H9 (cell line): ENCODE results near the gene HSF2. TPM values are rescaled to one million over a fixed set of nuclear protein-coding genes. Genes with fewer than 3 reads are reported as not detected.

Experiments
- DNase-seq: peaks from one replicate; pipeline ENCODE4 v3.0.0-alpha.2; 2017
- H2AFZ ChIP-seq: one replicate; pipeline ENCODE4 v1.6.1; 2013; ENCODE audit warnings: mild to moderate bottlenecking, low read length, control low read depth, moderate library complexity
- H2AK5ac ChIP-seq: 2 replicates; pipeline ENCODE4 v1.6.1; 2013; ENCODE audit warnings: low read length, control low read depth, mixed read lengths; ENCODE audit not compliant: insufficient read length
- H2BK120ac ChIP-seq: one replicate; pipeline ENCODE4 v1.6.1; 2013; ENCODE audit warnings: low read depth, mild to moderate bottlenecking, low read length, control low read depth, inconsistent platforms; ENCODE audit not compliant: poor library complexity, severe bottlenecking
- H2BK12ac ChIP-seq: 2 replicates; pipeline ENCODE4 v1.6.1; 2013; ENCODE audit warnings: low read length, control low read depth, mixed read lengths, low read depth; ENCODE audit not compliant: insufficient read length
- H2BK15ac ChIP-seq: 2 replicates; pipeline ENCODE4 v1.6.1; 2013; ENCODE audit warnings: low read depth, low read length, control low read depth
- H2BK20ac ChIP-seq: one replicate; pipeline ENCODE4 v1.6.1; 2013; ENCODE audit warnings: low read depth, mild to moderate bottlenecking, low read length, control low read depth, inconsistent platforms; ENCODE audit not compliant: poor library complexity, severe bottlenecking
- H2BK5ac ChIP-seq: 2 replicates; pipeline ENCODE4 v1.6.1; 2013; ENCODE audit warnings: low read length, control low read depth, mixed read lengths; ENCODE audit not compliant: insufficient read length
- H3K14ac ChIP-seq: 2 replicates; pipeline ENCODE4 v1.6.1; 2013; ENCODE audit warnings: low read length, control low read depth; ENCODE audit not compliant: insufficient read depth
- H3K18ac ChIP-seq: 2 replicates; pipeline ENCODE4 v1.6.1; 2013; ENCODE audit warnings: low read depth, mild to moderate bottlenecking, mixed read lengths, low read length, control low read depth; ENCODE audit not compliant: insufficient read length
- H3K23ac ChIP-seq: 2 replicates; pipeline ENCODE4 v1.6.1; 2013; ENCODE audit warnings: low read length, control low read depth, mixed read lengths, low read depth; ENCODE audit not compliant: insufficient read length
- H3K23me2 ChIP-seq: 2 replicates; pipeline ENCODE4 v1.6.1; 2013; ENCODE audit warnings: low read depth, mild to moderate bottlenecking, mixed read lengths, low read length, control low read depth; ENCODE audit not compliant: insufficient read length, poor library complexity, severe bottlenecking
- H3K27ac ChIP-seq: 2 replicates; pipeline ENCODE4 v1.5.1; 2013; ENCODE audit warnings: low read length, control low read depth, mixed read lengths, low read depth; ENCODE audit not compliant: insufficient read length
- H3K27me3 ChIP-seq: 2 replicates; pipeline ENCODE4 v1.6.1; 2013; ENCODE audit warnings: low read length, control low read depth, inconsistent platforms; ENCODE audit not compliant: insufficient read depth
- H3K4ac ChIP-seq: 2 replicates; pipeline ENCODE4 v1.6.1; 2013; ENCODE audit warnings: low read depth, mild to moderate bottlenecking, control low read depth, inconsistent platforms, low read length, moderate library complexity
- H3K4me1 ChIP-seq: 2 replicates; pipeline ENCODE4 v1.6.1; 2013; ENCODE audit warnings: low read length, control low read depth, inconsistent platforms; ENCODE audit not compliant: insufficient read depth
- H3K4me2 ChIP-seq: 2 replicates; pipeline ENCODE4 v1.6.1; 2013; ENCODE audit warnings: low read length, control low read depth, mixed read lengths; ENCODE audit not compliant: insufficient read length, insufficient read depth
- H3K56ac ChIP-seq: 2 replicates; pipeline ENCODE4 v1.6.1; 2013; ENCODE audit warnings: low read depth, mild to moderate bottlenecking, mixed read lengths, low read length, control low read depth; ENCODE audit not compliant: insufficient read length
- H3K79me1 ChIP-seq: 2 replicates; pipeline ENCODE4 v1.6.1; 2013; ENCODE audit warnings: low read depth, mild to moderate bottlenecking, moderate library complexity, low read length, control low read depth, inconsistent platforms; ENCODE audit not compliant: insufficient read depth, poor library complexity, severe bottlenecking
- H3K79me2 ChIP-seq: 2 replicates; pipeline ENCODE4 v1.6.1; 2013; ENCODE audit warnings: low read length, control low read depth, inconsistent platforms; ENCODE audit not compliant: insufficient read depth
- H3K9ac ChIP-seq: 2 replicates; pipeline ENCODE4 v1.6.1; 2013; ENCODE audit warnings: low read length, control low read depth, mixed read lengths; ENCODE audit not compliant: insufficient read length; ENCODE audit errors: extremely low read depth
- H3K9me3 ChIP-seq: one replicate; pipeline ENCODE4 v1.6.1; 2013; ENCODE audit warnings: low read depth, low read length, inconsistent platforms; ENCODE audit not compliant: control insufficient read depth
- H3T11ph ChIP-seq: one replicate; pipeline ENCODE4 v1.6.1; 2013; ENCODE audit warnings: mild to moderate bottlenecking, low read length, control low read depth, inconsistent platforms
- H4K20me1 ChIP-seq: one replicate; pipeline ENCODE4 v1.6.1; 2013; ENCODE audit not compliant: control insufficient read depth, insufficient read length, insufficient read depth
- H4K5ac ChIP-seq: 2 replicates; pipeline ENCODE4 v1.6.1; 2013; ENCODE audit warnings: low read depth, mild to moderate bottlenecking, mixed read lengths, low read length, control low read depth; ENCODE audit not compliant: insufficient read length
- H4K8ac ChIP-seq: replicated peaks from 2 replicates; pipeline ENCODE4 v1.6.1; 2013; ENCODE audit warnings: low read length, control low read depth, mixed read lengths, low read depth; ENCODE audit not compliant: insufficient read length
- H4K91ac ChIP-seq: 2 replicates; pipeline ENCODE4 v1.6.1; 2013; ENCODE audit warnings: low read depth, mild to moderate bottlenecking, moderate library complexity, mixed read lengths, low read length, control low read depth; ENCODE audit not compliant: insufficient read length
- H3K27ac Mint-ChIP-seq, 3 experiments: 2 replicates in 2 of 3; 3 replicates in 1 of 3; pipeline ENCODE4 v1.8.0; 2020 to 2021; ENCODE audit warnings: mixed read lengths in 3 of 3, mild to moderate bottlenecking in 1 of 3, moderate library complexity in 1 of 3
- H3K27me3 Mint-ChIP-seq: 2 replicates; pipeline ENCODE4 v1.8.0; 2021; ENCODE audit warnings: low read depth, mild to moderate bottlenecking, moderate library complexity, mixed read lengths
- H3K36me3 Mint-ChIP-seq, 3 experiments: 2 replicates in 2 of 3; 3 replicates in 1 of 3; pipeline ENCODE4 v1.8.0; 2020 to 2021; ENCODE audit warnings: low read depth in 3 of 3, mixed read lengths in 3 of 3; ENCODE audit not compliant: insufficient read depth in 1 of 3
- H3K4me1 Mint-ChIP-seq, 2 experiments: 2 replicates each; pipeline ENCODE4 v1.8.0; 2020; ENCODE audit warnings: mixed read lengths in 2 of 2
- H3K4me3 Mint-ChIP-seq, 2 experiments: 2 replicates in 1 of 2; 3 replicates in 1 of 2; pipeline ENCODE4 v1.8.0; 2020 to 2021; ENCODE audit warnings: mild to moderate bottlenecking in 2 of 2, mixed read lengths in 2 of 2, moderate library complexity in 1 of 2
- H3K9me3 Mint-ChIP-seq, 2 experiments: 2 replicates in 1 of 2; 3 replicates in 1 of 2; pipeline ENCODE4 v1.8.0; 2020; ENCODE audit warnings: mild to moderate bottlenecking in 2 of 2, mixed read lengths in 2 of 2, moderate library complexity in 1 of 2
- CTCF ChIP-seq: fragments of 200-600 bp; sonication (generic); conservative IDR thresholded peaks from 3 replicates; pipeline ENCODE4 v1.8.0; 2021; ENCODE audit warnings: antibody characterized with exemption, mild to moderate bottlenecking
- WGBS: extraction: QIAGEN DNeasy Blood & Tissue Kit; methylation state at CpG from one replicate; pipeline ENCODE4 v1.1.7; 2013; ENCODE audit warnings: missing lambda C conversion rate, low lambda C conversion rate, mixed read lengths; ENCODE audit not compliant: insufficient read length; ENCODE audit errors: extremely low coverage; 5-methylcytosine and 5-hydroxymethylcytosine counted together
- total RNA-seq: library from RNA; stranded (reverse); gene quantifications from 2 replicates; pipeline ENCODE4 v1.2.1, GENCODE V29; 2021

The HSF2 gene
- total RNA-seq, 1 experiment from 2014 or later, result 14.6 TPM

- no peak for DNase-seq
- Mint-ChIP-seq H3K27ac (no peak overlapping the region; a peak in 1 of 7 replicates), H3K36me3 (no peaks in the 10 kb centered on the region), H3K4me1 (peaks cover 14 to 21% of the 10 kb centered on the region in 2 experiments), H3K4me3 (peak overlapping the region in 1 of 2 experiments; percentile 4; a peak in 1 of 5 replicates), H3K9me3 (no peaks in the 10 kb centered on the region), H3K27me3 (no peaks in the 10 kb centered on the region)
- H3K9ac ChIP-seq, result no peak overlapping the region
- no peaks in the 10 kb centered on the region; the same call in 1 of the 2 replicates for H3K79me2 ChIP-seq
- WGBS, result no CpG with 5 or more reads among the region's 1 CpG
- H4K91ac ChIP-seq, result no peak overlapping the region
- no peaks in the 10 kb centered on the region for H3K23me2 ChIP-seq
- H3K4me1 ChIP-seq, result peaks cover 2% of the 10 kb centered on the region
- no peak overlapping the region for H2BK5ac ChIP-seq
- TF ChIP-seq CTCF, result no peak
- H2BK15ac ChIP-seq, result no peak overlapping the region
- H2BK12ac ChIP-seq, result no peak overlapping the region
- no peak overlapping the region for H3K18ac ChIP-seq
- no peak overlapping the region for H2BK120ac ChIP-seq
- no peaks in the 10 kb centered on the region for H3K27me3 ChIP-seq
- H2BK20ac ChIP-seq, result no peak overlapping the region
- no peak overlapping the region for H3K56ac ChIP-seq
- no peak overlapping the region for H3K27ac ChIP-seq
- H3T11ph ChIP-seq, result no peak overlapping the region
- H3K14ac ChIP-seq, result no peak overlapping the region
- H4K5ac ChIP-seq, result no peak overlapping the region
- no peak overlapping the region for H3K23ac ChIP-seq
- H4K8ac ChIP-seq, result no peak overlapping the region
- no peak overlapping the region for H2AK5ac ChIP-seq
- no peaks in the 10 kb centered on the region for H3K9me3 ChIP-seq
- no peaks in the 10 kb centered on the region for H3K79me1 ChIP-seq
- H2AFZ ChIP-seq, result no peak overlapping the region
- no peaks in the 10 kb centered on the region for H4K20me1 ChIP-seq
- H3K4ac ChIP-seq, result no peak overlapping the region
- no peak overlapping the region for H3K4me2 ChIP-seq
Measured at GRCh38 chr6:122406187-122406586, 6.7 kb downstream of the HSF2 start.
